GM23338 (cell line): ENCODE results near the gene SMCO2. TPM values are rescaled to one million over a fixed set of nuclear protein-coding genes. Genes with fewer than 3 reads are reported as not detected.

Experiments
- ATAC-seq: fragments of 200-7000 bp; cut with Tn5 transposase; 3 replicates; pipeline ENCODE4 v1.9.1; 2020
- DNase-seq: peaks from one replicate; pipeline ENCODE4 v3.0.0-alpha.2; 2015; ENCODE audit warnings: low spot score
- H2AFZ ChIP-seq: fragments of 200-600 bp; sonication (generic); 2 replicates; pipeline ENCODE4 v1.8.0; 2016; ENCODE audit warnings: antibody characterized with exemption, mild to moderate bottlenecking, moderate library complexity
- H3F3A ChIP-seq: fragments of 200-600 bp; sonication (generic); replicated peaks from 2 replicates; pipeline ENCODE4 v1.8.0; 2017; ENCODE audit warnings: antibody characterized with exemption, mixed run types, low read depth
- H3K27ac ChIP-seq: fragments of 200-600 bp; sonication (generic); 2 replicates; pipeline ENCODE4 v1.6.1; 2016; ENCODE audit warnings: low read depth
- H3K27me3 ChIP-seq: fragments of 200-600 bp; sonication (generic); 2 replicates; pipeline ENCODE4 v1.8.0; 2016; ENCODE audit warnings: mild to moderate bottlenecking, mixed run types, moderate library complexity; ENCODE audit not compliant: insufficient read depth
- H3K36me3 ChIP-seq: fragments of 200-600 bp; sonication (generic); 2 replicates; pipeline ENCODE4 v1.8.0; 2016; ENCODE audit warnings: mild to moderate bottlenecking; ENCODE audit not compliant: insufficient read depth
- H3K4me1 ChIP-seq: fragments of 200-600 bp; sonication (generic); 2 replicates; pipeline ENCODE4 v1.8.0; 2016; ENCODE audit warnings: mild to moderate bottlenecking, moderate library complexity; ENCODE audit not compliant: insufficient read depth
- H3K4me2 ChIP-seq: fragments of 200-600 bp; sonication (generic); 2 replicates; pipeline ENCODE4 v1.7.1; 2017; ENCODE audit warnings: mixed run types
- H3K4me3 ChIP-seq: fragments of 200-600 bp; sonication (generic); 2 replicates; pipeline ENCODE4 v1.6.1; 2016; ENCODE audit warnings: mixed run types
- H3K79me2 ChIP-seq: fragments of 200-600 bp; sonication (generic); replicated peaks from 2 replicates; pipeline ENCODE4 v1.8.0; 2017; ENCODE audit warnings: mild to moderate bottlenecking; ENCODE audit not compliant: insufficient read depth
- H3K9me2 ChIP-seq: fragments of 200-600 bp; sonication (generic); 2 replicates; pipeline ENCODE4 v1.8.0; 2017; ENCODE audit not compliant: insufficient read depth
- H4K20me1 ChIP-seq: fragments of 200-600 bp; sonication (generic); replicated peaks from 2 replicates; pipeline ENCODE4 v1.8.0; 2017; ENCODE audit warnings: mild to moderate bottlenecking; ENCODE audit not compliant: insufficient read depth
- H3K27ac Mint-ChIP-seq: 2 replicates; pipeline ENCODE4 v1.8.0; 2020; ENCODE audit warnings: inconsistent platforms, mild to moderate bottlenecking, moderate library complexity, mixed read lengths
- H3K27me3 Mint-ChIP-seq: 3 replicates; pipeline ENCODE4 v1.8.0; 2022; ENCODE audit warnings: low read depth, mild to moderate bottlenecking, moderate library complexity, mixed read lengths, inconsistent platforms; ENCODE audit not compliant: insufficient read depth, poor library complexity
- H3K36me3 Mint-ChIP-seq: 3 replicates; pipeline ENCODE4 v1.8.0; 2021; ENCODE audit warnings: low read depth, mild to moderate bottlenecking, inconsistent platforms, moderate library complexity, mixed read lengths
- H3K4me1 Mint-ChIP-seq: 3 replicates; pipeline ENCODE4 v1.8.0; 2020; ENCODE audit warnings: mild to moderate bottlenecking, inconsistent platforms, mixed read lengths
- H3K4me3 Mint-ChIP-seq: 3 replicates; pipeline ENCODE4 v1.8.0; 2021; ENCODE audit warnings: moderate library complexity, mild to moderate bottlenecking, inconsistent platforms, mixed read lengths
- H3K9me3 Mint-ChIP-seq: 3 replicates; pipeline ENCODE4 v1.8.0; 2020; ENCODE audit warnings: moderate library complexity, mild to moderate bottlenecking, inconsistent platforms, mixed read lengths
- CREB1 ChIP-seq: fragments of 250-450 bp; sonication (Bioruptor Pico); IDR thresholded peaks from 2 replicates; pipeline ENCODE4 v1.5.0; 2020; ENCODE audit warnings: low read depth, mild to moderate bottlenecking, moderate library complexity
- EZH2 ChIP-seq: fragments of 200-600 bp; sonication (generic); IDR thresholded peaks from one replicate; pipeline ENCODE4 v1.8.0; 2017; ENCODE audit warnings: antibody characterized with exemption, mild to moderate bottlenecking, low read depth; ENCODE audit not compliant: unreplicated experiment
- EZH2phosphoT487 ChIP-seq: fragments of 200-600 bp; sonication (generic); IDR thresholded peaks from one replicate; pipeline ENCODE4 v1.8.1; 2018; ENCODE audit warnings: antibody characterized with exemption; ENCODE audit not compliant: unreplicated experiment
- JUNB ChIP-seq: IDR thresholded peaks from one replicate; pipeline ENCODE4 v1.6.1; 2016; ENCODE audit warnings: antibody characterized with exemption; ENCODE audit not compliant: unreplicated experiment
- NANOG ChIP-seq: IDR thresholded peaks from 2 replicates; pipeline ENCODE4 v1.6.1; 2016; ENCODE audit warnings: antibody characterized with exemption, borderline replicate concordance
- POLR2AphosphoS5 ChIP-seq: IDR thresholded peaks from 2 replicates; pipeline ENCODE4 v1.6.1; 2016; ENCODE audit warnings: antibody characterized with exemption, low read depth
- STAT1 ChIP-seq: IDR thresholded peaks from one replicate; pipeline ENCODE4 v1.6.1; 2016; ENCODE audit warnings: antibody characterized with exemption; ENCODE audit not compliant: unreplicated experiment
- ZNF114 ChIP-seq: fragments of 250-450 bp; sonication (Bioruptor Pico); IDR thresholded peaks from 2 replicates; pipeline ENCODE4 v1.5.0; 2020; ENCODE audit warnings: mild to moderate bottlenecking, moderate library complexity
- ZNF331 ChIP-seq: fragments of 250-450 bp; sonication (Bioruptor Pico); IDR thresholded peaks from 2 replicates; pipeline ENCODE4 v1.5.0; 2020; ENCODE audit warnings: low read depth, mild to moderate bottlenecking, moderate library complexity
- polyA plus RNA-seq: library from polyadenylated mRNA; unstranded; fragments of >200 nt; fragmentation: Nextera tagmentation; extraction: Ambion mirVana; gene quantifications from 2 replicates; pipeline ENCODE4 v1.2.1, GENCODE V29; 2016
- total RNA-seq: library from RNA; depleted of rRNA; stranded (reverse); fragments of >200 nt; shearing (Covaris generic); gene quantifications from 2 replicates; pipeline ENCODE4 v1.2.3, GENCODE V29; 2014
- TF ChIP-seq, protein P1 (sequence below): IDR thresholded peaks from 2 replicates; pipeline ENCODE4 v1.6.1; 2016; ENCODE audit warnings: antibody characterized with exemption
- TF ChIP-seq, protein P2 (sequence below), 2 experiments: fragments of 200-600 bp in 1 of 2; sonication (generic) in 1 of 2; conservative IDR thresholded peaks; 2 replicates each; pipeline versions ENCODE4 v1.5.1 to v1.6.1; 2016 to 2017; ENCODE audit warnings: antibody characterized with exemption in 2 of 2, low read depth in 2 of 2, mild to moderate bottlenecking in 2 of 2, moderate library complexity in 1 of 2
- TF ChIP-seq, protein P3 (sequence below): fragments of 250-450 bp; sonication (Bioruptor Pico); IDR thresholded peaks from 2 replicates; pipeline ENCODE4 v1.5.0; 2020; ENCODE audit warnings: mild to moderate bottlenecking, moderate library complexity

Gene SMCO2
- total and polyA plus RNA-seq, 2 experiments from 2014 or later = 0.86 TPM; not detected in 1

DNA sequence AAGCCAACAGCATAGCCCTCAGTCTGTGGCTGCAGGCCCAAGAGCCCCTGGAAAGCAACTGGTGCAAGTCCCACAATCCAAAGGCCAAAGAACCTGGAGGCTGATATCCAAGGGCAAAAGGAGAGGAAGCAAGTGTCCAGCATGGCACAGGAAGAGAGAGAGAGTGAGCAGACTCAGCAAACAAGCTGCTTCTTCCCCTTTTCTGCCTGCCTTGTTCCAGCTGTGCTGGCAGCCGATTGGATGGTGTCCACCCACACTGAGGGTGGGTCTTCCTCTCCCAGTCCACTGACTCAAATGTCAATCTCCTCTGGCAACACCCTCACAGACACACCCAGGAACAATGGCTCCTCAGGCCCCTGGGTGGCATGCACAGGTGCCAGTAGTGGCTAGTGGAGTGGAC, 33.5 kb downstream of the SMCO2 start (continued):
- TF ChIP-seq, protein P1, sequence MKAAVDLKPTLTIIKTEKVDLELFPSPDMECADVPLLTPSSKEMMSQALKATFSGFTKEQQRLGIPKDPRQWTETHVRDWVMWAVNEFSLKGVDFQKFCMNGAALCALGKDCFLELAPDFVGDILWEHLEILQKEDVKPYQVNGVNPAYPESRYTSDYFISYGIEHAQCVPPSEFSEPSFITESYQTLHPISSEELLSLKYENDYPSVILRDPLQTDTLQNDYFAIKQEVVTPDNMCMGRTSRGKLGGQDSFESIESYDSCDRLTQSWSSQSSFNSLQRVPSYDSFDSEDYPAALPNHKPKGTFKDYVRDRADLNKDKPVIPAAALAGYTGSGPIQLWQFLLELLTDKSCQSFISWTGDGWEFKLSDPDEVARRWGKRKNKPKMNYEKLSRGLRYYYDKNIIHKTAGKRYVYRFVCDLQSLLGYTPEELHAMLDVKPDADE = no peak
- TF ChIP-seq STAT1 = no peak
- no peak for TF ChIP-seq JUNB
- no peak for TF ChIP-seq EZH2

DNA sequence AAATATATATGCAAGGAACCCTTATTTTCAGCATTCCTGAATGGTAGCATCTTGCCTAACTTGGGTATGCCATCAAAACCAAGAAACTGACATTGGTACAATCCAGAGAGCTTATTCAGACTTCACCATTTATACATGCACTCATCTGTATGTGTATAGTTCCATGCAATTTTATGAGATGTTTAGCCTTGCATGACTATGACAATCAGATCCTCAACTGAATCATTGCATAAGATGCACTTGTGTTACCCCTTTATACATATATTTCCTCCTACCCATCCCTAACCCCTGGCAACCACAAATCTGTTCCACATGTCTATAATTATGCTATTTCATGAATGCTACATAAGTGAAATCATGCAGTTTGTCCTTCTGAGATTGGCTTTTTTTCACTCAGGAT, 40.4 kb downstream of the SMCO2 start:
- DNase-seq (no peak), ATAC-seq (no peak)
- no peaks in the 10 kb centered on the region for H3K27me3 Mint-ChIP-seq
- no peaks in the 10 kb centered on the region for H3K27me3 ChIP-seq
- no peaks in the 10 kb centered on the region for H3K36me3 Mint-ChIP-seq
- no peaks in the 10 kb centered on the region for H3K79me2 ChIP-seq
- no peaks in the 10 kb centered on the region for H3F3A ChIP-seq
- no peak overlapping the region for H3K27ac ChIP-seq
- H3K9me2 ChIP-seq = no peaks in the 10 kb centered on the region
- H3K4me1 Mint-ChIP-seq = no peaks in the 10 kb centered on the region
- no peaks in the 10 kb centered on the region for H3K4me1 ChIP-seq
- no peaks in the 10 kb centered on the region for H4K20me1 ChIP-seq
- H3K4me3 Mint-ChIP-seq = no peak overlapping the region
- H3K36me3 ChIP-seq = no peaks in the 10 kb centered on the region
- H3K4me2 ChIP-seq = no peak overlapping the region
- no peaks in the 10 kb centered on the region for H3K9me3 Mint-ChIP-seq
- no peak overlapping the region for H3K27ac Mint-ChIP-seq
- H2AFZ ChIP-seq = no peak overlapping the region
- H3K4me3 ChIP-seq = no peak overlapping the region
- TF ChIP-seq POLR2AphosphoS5 (no peak), CREB1 (CRISPR knock-in tag) (no peak), EZH2 (no peak), EZH2phosphoT487 (no peak), ZNF114 (CRISPR knock-in tag) (no peak), JUNB (no peak), STAT1 (no peak), ZNF331 (CRISPR knock-in tag) (no peak), NANOG (no peak)
- TF ChIP-seq, protein P2, sequence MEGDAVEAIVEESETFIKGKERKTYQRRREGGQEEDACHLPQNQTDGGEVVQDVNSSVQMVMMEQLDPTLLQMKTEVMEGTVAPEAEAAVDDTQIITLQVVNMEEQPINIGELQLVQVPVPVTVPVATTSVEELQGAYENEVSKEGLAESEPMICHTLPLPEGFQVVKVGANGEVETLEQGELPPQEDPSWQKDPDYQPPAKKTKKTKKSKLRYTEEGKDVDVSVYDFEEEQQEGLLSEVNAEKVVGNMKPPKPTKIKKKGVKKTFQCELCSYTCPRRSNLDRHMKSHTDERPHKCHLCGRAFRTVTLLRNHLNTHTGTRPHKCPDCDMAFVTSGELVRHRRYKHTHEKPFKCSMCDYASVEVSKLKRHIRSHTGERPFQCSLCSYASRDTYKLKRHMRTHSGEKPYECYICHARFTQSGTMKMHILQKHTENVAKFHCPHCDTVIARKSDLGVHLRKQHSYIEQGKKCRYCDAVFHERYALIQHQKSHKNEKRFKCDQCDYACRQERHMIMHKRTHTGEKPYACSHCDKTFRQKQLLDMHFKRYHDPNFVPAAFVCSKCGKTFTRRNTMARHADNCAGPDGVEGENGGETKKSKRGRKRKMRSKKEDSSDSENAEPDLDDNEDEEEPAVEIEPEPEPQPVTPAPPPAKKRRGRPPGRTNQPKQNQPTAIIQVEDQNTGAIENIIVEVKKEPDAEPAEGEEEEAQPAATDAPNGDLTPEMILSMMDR (conservative IDR thresholded peaks at IDR 0.05; ENCODE audit: low read depth in 2 of 2) = no peak
- TF ChIP-seq, protein P1 = no peak
- TF ChIP-seq, protein P3, sequence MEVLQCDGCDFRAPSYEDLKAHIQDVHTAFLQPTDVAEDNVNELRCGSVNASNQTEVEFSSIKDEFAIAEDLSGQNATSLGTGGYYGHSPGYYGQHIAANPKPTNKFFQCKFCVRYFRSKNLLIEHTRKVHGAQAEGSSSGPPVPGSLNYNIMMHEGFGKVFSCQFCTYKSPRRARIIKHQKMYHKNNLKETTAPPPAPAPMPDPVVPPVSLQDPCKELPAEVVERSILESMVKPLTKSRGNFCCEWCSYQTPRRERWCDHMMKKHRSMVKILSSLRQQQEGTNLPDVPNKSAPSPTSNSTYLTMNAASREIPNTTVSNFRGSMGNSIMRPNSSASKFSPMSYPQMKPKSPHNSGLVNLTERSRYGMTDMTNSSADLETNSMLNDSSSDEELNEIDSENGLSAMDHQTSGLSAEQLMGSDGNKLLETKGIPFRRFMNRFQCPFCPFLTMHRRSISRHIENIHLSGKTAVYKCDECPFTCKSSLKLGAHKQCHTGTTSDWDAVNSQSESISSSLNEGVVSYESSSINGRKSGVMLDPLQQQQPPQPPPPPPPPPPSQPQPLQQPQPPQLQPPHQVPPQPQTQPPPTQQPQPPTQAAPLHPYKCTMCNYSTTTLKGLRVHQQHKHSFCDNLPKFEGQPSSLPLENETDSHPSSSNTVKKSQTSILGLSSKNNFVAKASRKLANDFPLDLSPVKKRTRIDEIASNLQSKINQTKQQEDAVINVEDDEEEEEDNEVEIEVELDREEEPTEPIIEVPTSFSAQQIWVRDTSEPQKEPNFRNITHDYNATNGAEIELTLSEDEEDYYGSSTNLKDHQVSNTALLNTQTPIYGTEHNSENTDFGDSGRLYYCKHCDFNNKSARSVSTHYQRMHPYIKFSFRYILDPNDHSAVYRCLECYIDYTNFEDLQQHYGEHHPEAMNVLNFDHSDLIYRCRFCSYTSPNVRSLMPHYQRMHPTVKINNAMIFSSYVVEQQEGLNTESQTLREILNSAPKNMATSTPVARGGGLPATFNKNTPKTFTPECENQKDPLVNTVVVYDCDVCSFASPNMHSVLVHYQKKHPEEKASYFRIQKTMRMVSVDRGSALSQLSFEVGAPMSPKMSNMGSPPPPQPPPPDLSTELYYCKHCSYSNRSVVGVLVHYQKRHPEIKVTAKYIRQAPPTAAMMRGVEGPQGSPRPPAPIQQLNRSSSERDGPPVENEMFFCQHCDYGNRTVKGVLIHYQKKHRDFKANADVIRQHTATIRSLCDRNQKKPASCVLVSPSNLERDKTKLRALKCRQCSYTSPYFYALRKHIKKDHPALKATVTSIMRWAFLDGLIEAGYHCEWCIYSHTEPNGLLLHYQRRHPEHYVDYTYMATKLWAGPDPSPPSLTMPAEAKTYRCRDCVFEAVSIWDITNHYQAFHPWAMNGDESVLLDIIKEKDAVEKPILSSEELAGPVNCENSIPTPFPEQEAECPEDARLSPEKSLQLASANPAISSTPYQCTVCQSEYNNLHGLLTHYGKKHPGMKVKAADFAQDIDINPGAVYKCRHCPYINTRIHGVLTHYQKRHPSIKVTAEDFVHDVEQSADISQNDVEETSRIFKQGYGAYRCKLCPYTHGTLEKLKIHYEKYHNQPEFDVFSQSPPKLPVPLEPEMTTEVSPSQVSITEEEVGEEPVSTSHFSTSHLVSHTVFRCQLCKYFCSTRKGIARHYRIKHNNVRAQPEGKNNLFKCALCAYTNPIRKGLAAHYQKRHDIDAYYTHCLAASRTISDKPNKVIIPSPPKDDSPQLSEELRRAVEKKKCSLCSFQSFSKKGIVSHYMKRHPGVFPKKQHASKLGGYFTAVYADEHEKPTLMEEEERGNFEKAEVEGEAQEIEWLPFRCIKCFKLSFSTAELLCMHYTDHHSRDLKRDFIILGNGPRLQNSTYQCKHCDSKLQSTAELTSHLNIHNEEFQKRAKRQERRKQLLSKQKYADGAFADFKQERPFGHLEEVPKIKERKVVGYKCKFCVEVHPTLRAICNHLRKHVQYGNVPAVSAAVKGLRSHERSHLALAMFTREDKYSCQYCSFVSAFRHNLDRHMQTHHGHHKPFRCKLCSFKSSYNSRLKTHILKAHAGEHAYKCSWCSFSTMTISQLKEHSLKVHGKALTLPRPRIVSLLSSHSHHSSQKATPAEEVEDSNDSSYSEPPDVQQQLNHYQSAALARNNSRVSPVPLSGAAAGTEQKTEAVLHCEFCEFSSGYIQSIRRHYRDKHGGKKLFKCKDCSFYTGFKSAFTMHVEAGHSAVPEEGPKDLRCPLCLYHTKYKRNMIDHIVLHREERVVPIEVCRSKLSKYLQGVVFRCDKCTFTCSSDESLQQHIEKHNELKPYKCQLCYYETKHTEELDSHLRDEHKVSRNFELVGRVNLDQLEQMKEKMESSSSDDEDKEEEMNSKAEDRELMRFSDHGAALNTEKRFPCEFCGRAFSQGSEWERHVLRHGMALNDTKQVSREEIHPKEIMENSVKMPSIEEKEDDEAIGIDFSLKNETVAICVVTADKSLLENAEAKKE (CRISPR knock-in tag) = no peak
